Measurements from ENCODE around the gene ACP2. TPM values are rescaled to one million over a fixed set of nuclear protein-coding genes. Genes with fewer than 3 reads are reported as not detected.

ACP2 gene
- polyA plus RNA-seq, 1 of the 3 experiments (the other 2 are of a cell fraction), result 17.5 TPM

DNA sequence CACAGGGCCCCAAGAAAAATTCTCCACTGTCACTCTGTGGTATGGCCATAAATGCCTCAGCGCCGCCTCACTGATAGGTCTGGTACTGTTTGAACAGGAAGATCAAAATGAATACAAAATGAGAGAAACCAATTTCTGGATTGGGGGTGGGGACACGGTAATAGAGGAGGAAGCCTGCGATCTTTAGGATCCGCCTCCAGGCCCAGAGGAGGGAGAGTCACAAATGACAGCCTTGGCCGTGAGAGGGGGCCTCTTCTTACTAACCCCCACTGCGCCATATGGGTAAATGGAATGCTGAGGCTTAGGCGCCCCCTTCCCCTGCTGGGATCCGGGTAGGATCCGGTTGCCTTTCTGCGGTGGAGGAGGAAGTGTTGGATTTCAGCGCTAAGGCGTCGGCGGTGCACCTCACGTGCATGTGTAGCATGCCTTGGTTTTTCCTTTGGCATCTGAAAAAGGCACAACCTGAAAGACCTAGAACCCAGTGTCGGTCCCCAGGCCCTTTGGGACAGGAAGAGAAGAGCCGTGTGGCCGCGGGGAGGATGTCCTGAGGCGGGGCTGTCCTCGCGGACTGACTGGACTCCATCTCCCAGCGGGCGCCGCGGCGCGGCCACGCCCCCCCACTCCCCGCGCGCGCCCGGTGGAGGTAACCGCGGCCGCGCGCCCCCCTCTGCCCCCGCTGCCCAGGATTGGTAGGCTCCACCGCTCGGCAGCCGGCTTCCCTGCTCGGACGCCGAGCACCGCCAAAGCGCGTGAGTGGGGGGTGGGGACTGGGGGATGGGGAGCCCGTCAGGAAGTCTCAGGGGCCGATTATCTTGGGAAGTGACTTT lies 20.6 kb upstream of the ACP2 start:
- Histone ChIP-seq H3K36me3 (replicated peaks in 1 of 2; ENCODE audit: control insufficient read depth in 1 of 2, insufficient read depth in 2 of 2, low read length in 1 of 2) (peaks cover 0 to 6% of the 10 kb centered on the region in 2 experiments), H3K4me2 (peak overlapping the region; percentile 89), H3K79me2 (ENCODE audit: insufficient read depth) (peaks cover 37% of the 10 kb centered on the region), H3K9ac (peak overlapping the region; percentile 78), H3K4me3 (ENCODE audit: low read depth in 2 of 2, low read length in 1 of 2) (peak overlapping the region; percentile 64 to 73), H2AFZ (ENCODE audit: low read depth) (peak overlapping the region; percentile 96), H4K20me1 (ENCODE audit: insufficient read depth) (peaks cover 35% of the 10 kb centered on the region), H3F3A (replicated peaks; ENCODE audit: insufficient read depth) (peaks cover 23% of the 10 kb centered on the region), H3K27me3 (ENCODE audit: insufficient read depth) (no peaks in the 10 kb centered on the region), H3K4me1 (ENCODE audit: control insufficient read depth in 1 of 2, insufficient read depth in 2 of 2, low read depth in 1 of 2, low read length in 1 of 2) (peaks cover 34 to 47% of the 10 kb centered on the region in 2 experiments), H3K9me3 (no peaks in the 10 kb centered on the region), H3K9me2 (no peaks in the 10 kb centered on the region), H3K27ac (ENCODE audit: low read depth in 2 of 2, low read length in 1 of 2) (peak overlapping the region; percentile 85 to 96)
- WGBS (ENCODE audit: low lambda C conversion rate), result 8% methylated on average over 26 of the region's 52 CpGs
- CTCF ChIA-PET, result interaction anchor here (1.1 to 2.4 kb wide), 5 partner anchors 10 to 91 kb away, joined by 4 to 26 read pairs (median 8); partner anchors contain the start of gene MYBPC3
- POLR2A ChIA-PET, result no interaction called here
- peak; percentile 98 for DNase-seq
- TF ChIP-seq MXI1 (IDR thresholded peaks at IDR 0.05; ENCODE audit: low read depth, low read length) (peak; percentile 19; the same call in 1 of the 2 replicates), TAF1 (IDR thresholded peaks at IDR 0.05; ENCODE audit: borderline replicate concordance, low read depth, low read length) (peak; percentile 52; the same call in 1 of the 2 replicates), NFIC (IDR thresholded peaks at IDR 0.05; ENCODE audit: borderline replicate concordance) (no peak), MEF2A (IDR thresholded peaks at IDR 0.05; ENCODE audit: borderline replicate concordance, low read depth) (no peak), JUND (IDR thresholded peaks at IDR 0.05) (no peak), TEAD4 (IDR thresholded peaks at IDR 0.05; ENCODE audit: borderline replicate concordance, insufficient read depth) (no peak), POLR2AphosphoS5 (IDR thresholded peaks at IDR 0.05; ENCODE audit: low read depth, low read length) (no peak), EP300 (IDR thresholded peaks at IDR 0.05; ENCODE audit: borderline replicate concordance in 1 of 2, low read depth in 1 of 2, low read length in 1 of 2) (no peak; a peak in 1 of 4 replicates), EZH2phosphoT487 (IDR thresholded peaks at IDR 0.05; ENCODE audit: borderline replicate concordance, low read depth) (no peak), RFX5 (IDR thresholded peaks at IDR 0.05; ENCODE audit: low read length) (no peak), GATA2 (CRISPR knock-in tag; IDR thresholded peaks at IDR 0.05) (no peak), TCF12 (IDR thresholded peaks at IDR 0.05) (0 out of 2 replicates have a peak, but pooled peaks have one; percentile 16), FOXM1 (IDR thresholded peaks at IDR 0.05; ENCODE audit: low read depth) (no peak), RAD21 (IDR thresholded peaks at IDR 0.05; ENCODE audit: low read length) (no peak), FOSL2 (IDR thresholded peaks at IDR 0.05; ENCODE audit: borderline replicate concordance, low read depth) (no peak), YY1 (IDR thresholded peaks at IDR 0.05; ENCODE audit: low read depth) (no peak), GABPA (IDR thresholded peaks at IDR 0.05; ENCODE audit: low read depth) (peak; percentile 60), PBX3 (IDR thresholded peaks at IDR 0.05) (no peak), ELF1 (IDR thresholded peaks at IDR 0.05) (peak; percentile 65), SIN3A (IDR thresholded peaks at IDR 0.05; ENCODE audit: borderline replicate concordance, low read depth, low read length) (0 out of 2 replicates have a peak, but pooled peaks have one; percentile 8), ZBTB33 (IDR thresholded peaks at IDR 0.05; ENCODE audit: borderline replicate concordance, low read depth) (no peak), RCOR1 (IDR thresholded peaks at IDR 0.05; ENCODE audit: low read length) (0 out of 2 replicates have a peak, but pooled peaks have one; percentile 2), CHD2 (IDR thresholded peaks at IDR 0.05; ENCODE audit: low read length, partially characterized antibody) (peak; percentile 92)
- TF ChIP-seq, protein P1, sequence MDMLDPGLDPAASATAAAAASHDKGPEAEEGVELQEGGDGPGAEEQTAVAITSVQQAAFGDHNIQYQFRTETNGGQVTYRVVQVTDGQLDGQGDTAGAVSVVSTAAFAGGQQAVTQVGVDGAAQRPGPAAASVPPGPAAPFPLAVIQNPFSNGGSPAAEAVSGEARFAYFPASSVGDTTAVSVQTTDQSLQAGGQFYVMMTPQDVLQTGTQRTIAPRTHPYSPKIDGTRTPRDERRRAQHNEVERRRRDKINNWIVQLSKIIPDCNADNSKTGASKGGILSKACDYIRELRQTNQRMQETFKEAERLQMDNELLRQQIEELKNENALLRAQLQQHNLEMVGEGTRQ (IDR thresholded peaks at IDR 0.05; ENCODE audit: borderline replicate concordance, low read depth, low read length), result no peak
- TF ChIP-seq, protein P2, sequence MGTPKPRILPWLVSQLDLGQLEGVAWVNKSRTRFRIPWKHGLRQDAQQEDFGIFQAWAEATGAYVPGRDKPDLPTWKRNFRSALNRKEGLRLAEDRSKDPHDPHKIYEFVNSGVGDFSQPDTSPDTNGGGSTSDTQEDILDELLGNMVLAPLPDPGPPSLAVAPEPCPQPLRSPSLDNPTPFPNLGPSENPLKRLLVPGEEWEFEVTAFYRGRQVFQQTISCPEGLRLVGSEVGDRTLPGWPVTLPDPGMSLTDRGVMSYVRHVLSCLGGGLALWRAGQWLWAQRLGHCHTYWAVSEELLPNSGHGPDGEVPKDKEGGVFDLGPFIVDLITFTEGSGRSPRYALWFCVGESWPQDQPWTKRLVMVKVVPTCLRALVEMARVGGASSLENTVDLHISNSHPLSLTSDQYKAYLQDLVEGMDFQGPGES (IDR thresholded peaks at IDR 0.05; ENCODE audit: low read depth, low read length), result no peak
- TF ChIP-seq, protein P3, sequence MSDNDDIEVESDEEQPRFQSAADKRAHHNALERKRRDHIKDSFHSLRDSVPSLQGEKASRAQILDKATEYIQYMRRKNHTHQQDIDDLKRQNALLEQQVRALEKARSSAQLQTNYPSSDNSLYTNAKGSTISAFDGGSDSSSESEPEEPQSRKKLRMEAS (IDR thresholded peaks at IDR 0.05; ENCODE audit: low read depth), result peak; percentile 91

Data from SK-N-SH (cell line).